HPDE6-E6E7 (cell line): Measurements from ENCODE around the gene TUT1.
"Not testable (repeated sequence)": the region's sequence is repeated elsewhere in the genome, so short reads cannot be mapped to it uniquely, and the experiment has no call there.

Source experiments
- DNase-seq: peaks from one replicate; pipeline ENCODE4 v3.0.0; 2011; ENCODE audit warnings: missing footprints; ENCODE audit errors: extremely low spot score

TUT1 gene

GRCh38 chr11:62556108-62556874 is 35.0 kb downstream of the TUT1 start:
- no peak for DNase-seq

DNA sequence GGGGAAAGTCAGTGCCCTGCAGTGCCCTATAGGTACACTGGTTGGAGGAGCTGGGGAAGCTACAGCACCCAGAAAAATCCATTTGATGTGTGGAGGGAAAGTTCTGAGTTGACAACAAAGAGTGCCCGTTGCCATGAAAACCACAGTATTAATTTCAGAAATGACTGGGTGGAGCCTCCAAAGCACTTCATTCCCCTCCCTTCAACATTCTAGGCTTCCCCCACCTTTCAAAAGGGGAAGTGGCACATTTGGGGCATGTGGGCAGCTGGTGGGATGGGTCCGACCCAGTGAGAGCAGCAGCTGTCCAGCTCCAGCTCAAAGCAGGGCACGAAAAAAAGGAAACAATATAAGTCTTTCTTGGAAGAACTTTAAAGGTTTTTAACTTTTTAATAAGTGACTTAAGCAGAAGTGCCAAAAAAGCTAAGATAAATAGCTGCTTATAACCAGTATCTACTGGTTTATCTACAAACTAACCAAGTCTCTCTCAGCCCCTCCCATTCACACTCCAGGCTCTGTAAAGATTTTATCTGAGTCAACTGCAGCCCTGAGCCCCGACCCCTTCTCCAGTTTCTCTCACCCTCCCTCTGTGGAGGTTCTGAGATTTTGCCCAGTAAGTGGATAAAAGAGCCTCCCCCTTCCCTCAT is 35.7 kb downstream of the TUT1 start:
- DNase-seq = no peak

GRCh38 chr11:62554387-62555167 is 36.7 kb downstream of the TUT1 start:
- no peak for DNase-seq

GRCh38 chr11:62553839-62554361 is 37.4 kb downstream of the TUT1 start:
- no peak for DNase-seq

DNA sequence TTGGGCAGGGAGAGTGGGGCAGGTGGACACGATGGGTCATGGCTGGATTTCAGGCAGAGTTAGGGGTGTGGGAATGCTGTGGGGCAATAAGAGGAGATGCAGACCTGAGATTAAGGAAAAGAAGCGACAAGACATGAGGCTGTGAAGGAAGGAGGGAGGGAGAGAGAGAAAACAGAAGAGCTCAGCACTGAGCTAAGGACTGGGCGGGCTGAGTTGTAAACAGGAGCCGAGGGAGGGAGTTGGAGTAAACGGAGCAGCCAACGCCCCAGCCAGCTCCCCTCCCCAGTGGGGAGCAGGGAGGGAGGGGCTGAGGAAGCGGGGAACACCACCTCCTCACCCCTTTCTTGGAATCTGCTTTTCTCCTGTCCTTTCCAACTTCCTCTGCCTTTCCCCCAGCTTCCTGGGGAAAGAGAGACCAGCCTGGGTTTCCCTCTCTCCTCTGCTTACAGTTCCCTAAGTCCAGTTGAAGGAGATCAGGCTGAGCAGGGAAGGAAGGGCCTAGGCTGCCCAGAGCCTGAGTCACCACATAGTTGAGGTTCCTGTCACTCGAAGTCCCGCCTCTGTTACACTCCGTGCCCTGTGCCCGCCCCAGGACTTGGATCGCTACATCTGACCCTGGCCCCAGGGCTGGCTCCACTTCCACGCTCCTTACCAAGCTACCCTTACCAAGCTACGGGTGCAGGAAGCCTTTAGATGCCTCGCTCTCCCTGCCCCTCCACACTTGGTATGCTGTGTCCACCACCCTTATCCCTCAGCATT is 38.1 kb downstream of the TUT1 start:
- DNase-seq = no peak

- DNase-seq = no peak
Measured at GRCh38 chr11:62552485-62553079, 38.7 kb downstream of the TUT1 start.

- not testable (repeated sequence) for DNase-seq
Measured at GRCh38 chr11:62550478-62550877, 40.8 kb downstream of the TUT1 start.

DNA sequence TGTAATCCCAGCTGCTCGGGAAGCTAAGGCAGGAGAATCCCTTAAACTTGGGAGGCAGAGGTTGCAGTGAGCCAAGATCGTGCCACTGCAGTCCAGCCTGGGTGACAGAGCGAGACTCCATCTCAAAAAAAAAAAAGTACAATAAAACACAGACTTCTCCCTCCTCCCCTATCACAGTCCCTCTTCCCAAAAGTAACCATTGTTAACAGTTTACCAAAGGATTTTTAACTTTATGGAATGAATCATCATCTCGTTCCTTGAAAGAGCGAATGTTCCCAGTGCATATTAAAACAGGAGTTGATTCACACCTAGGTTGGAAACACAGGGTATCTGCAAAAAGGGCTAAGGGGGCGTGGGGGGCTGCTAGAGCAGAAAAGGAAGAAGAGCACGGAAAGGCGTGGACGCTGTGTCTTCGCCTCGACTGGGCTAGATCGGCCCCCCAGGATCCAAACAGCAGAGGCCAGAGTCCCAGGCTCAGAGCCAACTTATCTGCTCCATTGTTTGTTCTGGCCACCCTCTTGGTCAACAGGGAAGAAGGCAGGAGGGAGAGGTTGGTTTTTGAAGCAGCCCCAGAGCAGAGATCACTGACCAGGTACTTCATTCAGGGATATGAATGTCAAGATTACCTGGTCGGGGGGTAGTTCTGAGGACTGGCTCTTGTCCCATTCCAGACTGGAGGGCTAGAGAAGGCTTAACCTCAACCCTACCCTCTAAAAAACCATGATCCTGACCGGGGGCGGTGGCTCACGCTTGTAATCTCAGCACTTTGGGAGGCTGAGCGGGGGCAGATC is 42.6 kb downstream of the TUT1 start:
- DNase-seq = no peak

- peak; percentile 78 for DNase-seq
Measured at GRCh38 chr11:62547691-62548281, 43.5 kb downstream of the TUT1 start.

- DNase-seq = no peak
Measured at GRCh38 chr11:62546929-62547625, 44.2 kb downstream of the TUT1 start.

GRCh38 chr11:62546244-62546928 is 44.9 kb downstream of the TUT1 start, which contains the start of gene AHNAK:
Gene AHNAK, minus strand, starts transcription at chr11:62546806. Its CDS starts 10,708 bp downstream, at chr11:62536098.
- DNase-seq = no peak

GRCh38 chr11:62545437-62546243 is 45.7 kb downstream of the TUT1 start:
- no peak for DNase-seq

- DNase-seq = no peak
Measured at GRCh38 chr11:62544581-62545436, 46.5 kb downstream of the TUT1 start.

DNA sequence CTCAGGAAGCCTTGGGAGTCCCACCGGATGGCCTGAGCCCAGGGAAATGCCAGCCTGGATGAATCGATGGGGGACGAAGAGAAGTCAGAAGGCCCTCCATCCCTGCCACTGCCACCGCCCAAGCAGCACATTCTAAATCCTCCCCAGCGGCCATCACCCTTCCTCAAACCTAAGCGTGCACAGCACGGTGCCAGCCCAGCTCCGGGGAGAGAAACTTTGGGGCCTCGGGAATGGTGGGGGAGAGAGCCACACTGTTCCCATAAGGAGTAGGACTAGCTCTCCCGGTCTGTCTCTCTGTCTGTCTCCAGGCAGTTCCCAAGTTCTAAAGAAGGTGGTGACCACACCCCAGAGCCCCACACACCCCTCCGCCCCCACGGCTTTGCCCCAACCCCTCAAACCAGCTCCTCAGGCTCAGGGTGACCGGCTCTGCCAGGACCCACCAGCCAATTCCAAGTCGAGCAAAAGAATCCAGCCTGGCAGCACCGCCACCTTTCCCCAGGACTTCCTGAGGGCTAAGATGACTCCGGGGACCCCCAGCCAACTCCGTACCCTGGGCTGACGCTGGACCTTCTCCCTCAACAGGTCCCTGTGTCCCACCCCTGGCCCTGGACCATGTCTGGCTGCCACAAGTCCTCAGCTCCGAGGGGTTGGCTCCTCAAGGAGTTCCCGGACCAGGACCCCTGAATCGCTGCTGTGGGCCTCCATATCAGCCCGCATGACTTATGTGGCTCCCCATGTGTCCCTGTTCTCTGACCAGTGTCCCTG is 47.5 kb downstream of the TUT1 start:
- DNase-seq = no peak

- DNase-seq = no peak
Measured at GRCh38 chr11:62542750-62543567, 48.4 kb downstream of the TUT1 start.
